ENCODE measurements around the gene AMN.
A peak's percentile ranks its signal among the peaks of the same experiment; 100 is the strongest.

Gene AMN

DNA sequence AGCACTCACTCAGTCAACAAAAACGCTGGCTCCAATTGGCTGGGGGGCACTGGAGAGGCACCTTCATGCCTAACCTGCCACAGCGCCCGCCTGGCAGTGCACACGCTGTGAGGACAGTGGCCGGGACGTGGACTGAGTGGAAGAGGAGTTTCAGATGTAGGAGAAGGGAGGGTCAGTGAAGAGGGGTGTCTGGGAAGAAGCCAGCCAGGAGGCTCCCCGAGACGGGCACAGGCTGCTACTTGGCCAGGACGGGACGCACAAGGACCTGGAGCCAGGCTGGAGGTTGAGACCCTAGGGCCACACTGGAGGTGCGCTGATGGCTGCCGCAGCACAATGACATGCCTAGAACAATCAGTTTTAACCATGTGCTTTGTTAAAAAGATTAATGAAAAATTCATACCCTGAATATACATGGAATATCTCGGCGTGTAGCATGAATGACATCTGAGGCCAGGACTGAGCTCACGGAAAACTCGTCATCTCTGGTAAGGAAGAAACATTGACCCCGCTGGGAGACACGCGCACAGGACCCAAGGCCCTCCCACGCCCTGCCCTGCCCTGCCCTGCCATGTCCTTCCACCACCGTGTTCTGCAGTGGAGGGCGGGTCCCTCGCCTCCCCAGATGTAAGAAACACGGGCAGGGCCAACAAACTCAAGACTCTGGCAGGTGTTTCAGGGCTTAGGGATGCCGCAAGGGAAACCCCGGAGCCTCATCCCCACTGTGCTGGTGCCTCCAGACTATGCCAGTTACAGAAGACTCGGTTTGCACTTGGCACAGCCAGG, 25.0 kb downstream of the AMN start:
- DNase-seq, result no peak

DNA sequence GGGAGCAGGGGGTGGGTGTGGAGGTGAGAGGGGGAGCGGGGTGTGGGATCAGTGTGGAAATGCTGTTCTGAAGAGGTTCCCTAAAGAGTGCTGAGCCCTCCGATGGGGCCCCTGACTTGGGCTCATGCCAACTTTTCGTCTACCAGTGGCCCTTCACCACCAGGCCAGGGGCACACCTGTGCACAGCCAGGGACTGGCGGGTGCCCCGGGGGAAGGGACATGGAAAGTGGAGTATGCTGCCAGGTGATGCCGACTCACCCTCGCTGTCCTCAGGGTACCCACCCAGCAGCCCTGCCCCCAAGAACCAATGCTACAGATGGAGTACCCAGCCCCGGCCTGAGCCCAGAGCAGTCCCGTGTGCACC, 26.2 kb downstream of the AMN start:
- DNase-seq, result no peak

- DNase-seq, result peak; percentile 67
These were observed 26.8 kb downstream of the AMN start for GRCh38 chr14:102949062-102949800.

GRCh38 chr14:102949801-102950451, 27.5 kb downstream of the AMN start:
- no peak for DNase-seq

DNA sequence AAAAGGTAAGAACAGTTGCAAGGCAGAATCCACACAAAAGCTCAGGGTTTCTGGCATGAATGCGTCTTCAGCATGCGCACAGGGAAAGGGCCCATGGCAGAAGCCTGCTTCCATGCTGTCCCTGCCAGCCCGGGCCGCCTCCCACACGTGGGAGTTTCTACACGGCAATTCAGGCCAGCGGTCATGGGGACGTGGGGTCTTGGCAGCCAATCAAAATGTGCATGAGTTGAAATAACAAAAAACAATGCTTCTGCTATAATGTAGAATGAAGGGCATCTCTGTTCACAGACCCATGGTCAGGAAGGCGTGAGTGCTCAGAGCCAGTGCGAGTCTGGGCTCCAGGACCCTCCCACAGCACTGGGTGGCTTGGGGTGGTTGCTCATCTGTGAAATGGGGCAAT, 28.6 kb downstream of the AMN start:
- DNase-seq, result no peak

GRCh38 chr14:102951799-102952198, 29.3 kb downstream of the AMN start:
- DNase-seq, result no peak

GRCh38 chr14:102952276-102952675, 29.8 kb downstream of the AMN start:
- no peak for DNase-seq

DNA sequence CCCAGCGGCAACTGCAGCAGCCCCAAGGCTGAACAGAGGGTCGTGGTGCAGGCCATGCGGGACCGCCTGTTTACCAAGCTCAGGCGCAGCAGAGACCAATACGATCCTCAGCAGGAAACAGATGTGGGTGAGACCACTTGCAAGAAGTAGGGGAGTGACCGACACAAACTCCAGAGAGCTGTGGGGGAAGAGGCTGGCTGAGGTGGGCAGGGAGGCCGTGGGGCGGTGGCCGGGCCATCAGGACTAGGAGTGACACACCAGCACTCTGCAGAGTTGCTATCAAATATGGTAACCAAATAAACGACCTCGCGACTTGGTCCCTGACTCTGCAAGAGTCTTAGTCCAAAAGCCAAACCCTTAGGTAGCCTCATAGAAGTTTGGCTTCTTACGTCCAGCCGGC, 30.6 kb downstream of the AMN start:
- DNase-seq, result no peak

DNA sequence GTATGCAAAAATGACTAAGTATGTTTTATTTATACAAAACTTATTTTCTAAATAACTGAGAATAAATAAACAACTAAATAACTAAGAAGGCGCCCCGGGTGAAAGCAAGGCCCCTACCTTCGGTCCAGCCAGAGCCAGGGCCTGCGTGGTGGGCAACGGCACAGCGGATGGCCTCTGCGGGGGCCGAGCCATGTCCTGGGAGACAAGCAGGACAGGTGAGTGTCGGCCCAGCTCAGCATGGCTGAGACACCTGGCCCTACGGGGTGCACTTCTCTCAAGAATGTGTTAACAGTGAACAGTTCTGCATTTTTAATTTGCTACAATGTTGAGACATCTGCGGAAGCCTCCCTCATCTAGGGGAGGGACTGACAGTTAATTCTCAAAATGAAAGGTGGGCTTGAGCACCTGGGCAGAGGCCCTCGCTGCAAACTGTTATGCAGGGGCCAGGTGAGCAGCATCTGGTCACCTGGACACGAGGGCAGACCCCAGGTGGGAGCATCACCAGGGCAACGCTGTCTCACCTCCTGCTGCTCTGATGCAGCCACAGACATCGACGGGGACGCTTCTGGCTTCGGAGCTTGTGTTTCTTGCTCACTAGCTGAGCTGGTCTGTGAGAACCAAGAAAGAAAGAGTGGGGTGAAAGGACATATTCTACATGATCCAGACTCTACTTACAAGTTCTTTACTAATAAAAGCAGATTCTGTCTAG, 31.8 kb downstream of the AMN start:
- no peak for DNase-seq

- DNase-seq, result no peak
These were observed 33.4 kb downstream of the AMN start for GRCh38 chr14:102955636-102956408.

- DNase-seq, result no peak
These were observed 34.8 kb downstream of the AMN start for GRCh38 chr14:102957222-102957621.

- DNase-seq, result no peak
These were observed 36.0 kb downstream of the AMN start for GRCh38 chr14:102958461-102958860.

DNA sequence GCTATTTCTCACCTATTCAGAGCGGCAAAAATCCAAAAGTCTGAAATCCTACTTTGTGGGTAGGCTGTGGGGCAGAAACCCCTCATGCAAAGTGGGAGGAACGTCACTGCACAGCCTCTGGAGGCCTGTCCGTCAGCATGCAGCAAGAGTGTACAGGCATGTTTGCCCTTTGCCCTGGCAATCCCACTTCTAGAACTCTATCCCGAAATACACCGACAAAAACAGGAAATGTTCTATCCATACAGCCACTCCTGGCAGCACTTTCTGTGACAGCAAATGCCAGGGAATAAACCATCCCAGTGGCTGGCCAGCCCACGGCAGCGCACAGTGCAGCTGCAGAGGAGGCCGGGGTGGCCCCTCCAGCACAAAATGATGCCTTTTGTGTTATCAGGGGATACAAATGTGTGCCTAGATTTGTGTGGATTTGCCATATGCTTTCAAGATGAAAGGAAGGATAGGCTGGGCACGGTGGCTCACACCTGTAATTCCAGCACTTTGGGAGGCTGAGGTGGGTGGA, 39.7 kb downstream of the AMN start:
- DNase-seq, result no peak

- DNase-seq, result no peak
These were observed 41.8 kb downstream of the AMN start for GRCh38 chr14:102964152-102964730.

DNA sequence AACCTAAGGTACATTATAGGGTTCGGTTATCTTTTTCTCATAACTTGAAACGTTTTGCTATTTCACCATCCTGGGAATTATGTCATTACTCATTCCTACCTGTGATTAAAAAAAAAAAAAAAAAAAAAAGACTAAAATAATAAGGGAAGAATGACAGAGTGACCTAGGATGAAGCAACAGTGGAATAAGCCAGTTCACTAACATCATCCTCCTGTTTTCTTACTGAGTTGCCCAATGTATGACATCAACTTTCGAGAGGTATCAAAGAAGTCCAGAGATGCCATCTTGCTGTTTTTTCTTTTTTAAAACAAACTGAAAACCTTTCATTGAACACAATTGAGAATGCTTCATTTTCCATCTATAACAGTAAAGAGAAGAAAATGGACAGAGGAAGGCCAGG, 42.8 kb downstream of the AMN start:
- DNase-seq, result no peak

GRCh38 chr14:102965971-102966655, 43.6 kb downstream of the AMN start:
- no peak for DNase-seq

- no peak for DNase-seq
These were observed 44.4 kb downstream of the AMN start for GRCh38 chr14:102966681-102967505.

DNA sequence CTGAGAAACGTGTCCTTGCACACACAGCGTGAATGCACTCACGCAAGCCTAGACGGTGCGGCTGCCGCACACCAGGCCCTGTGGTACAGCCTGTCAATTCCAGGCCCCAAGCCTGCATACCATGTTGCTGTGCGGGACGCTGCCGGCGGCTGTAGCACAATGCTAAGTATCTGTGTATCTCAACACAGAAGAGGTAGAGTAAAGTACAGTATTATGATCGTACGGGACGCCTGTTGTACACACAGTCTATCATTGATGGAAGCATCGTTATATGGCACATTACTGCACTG, 45.0 kb downstream of the AMN start:
- DNase-seq, result no peak

- DNase-seq, result no peak
These were observed 45.8 kb downstream of the AMN start for GRCh38 chr14:102968306-102968705.

DNA sequence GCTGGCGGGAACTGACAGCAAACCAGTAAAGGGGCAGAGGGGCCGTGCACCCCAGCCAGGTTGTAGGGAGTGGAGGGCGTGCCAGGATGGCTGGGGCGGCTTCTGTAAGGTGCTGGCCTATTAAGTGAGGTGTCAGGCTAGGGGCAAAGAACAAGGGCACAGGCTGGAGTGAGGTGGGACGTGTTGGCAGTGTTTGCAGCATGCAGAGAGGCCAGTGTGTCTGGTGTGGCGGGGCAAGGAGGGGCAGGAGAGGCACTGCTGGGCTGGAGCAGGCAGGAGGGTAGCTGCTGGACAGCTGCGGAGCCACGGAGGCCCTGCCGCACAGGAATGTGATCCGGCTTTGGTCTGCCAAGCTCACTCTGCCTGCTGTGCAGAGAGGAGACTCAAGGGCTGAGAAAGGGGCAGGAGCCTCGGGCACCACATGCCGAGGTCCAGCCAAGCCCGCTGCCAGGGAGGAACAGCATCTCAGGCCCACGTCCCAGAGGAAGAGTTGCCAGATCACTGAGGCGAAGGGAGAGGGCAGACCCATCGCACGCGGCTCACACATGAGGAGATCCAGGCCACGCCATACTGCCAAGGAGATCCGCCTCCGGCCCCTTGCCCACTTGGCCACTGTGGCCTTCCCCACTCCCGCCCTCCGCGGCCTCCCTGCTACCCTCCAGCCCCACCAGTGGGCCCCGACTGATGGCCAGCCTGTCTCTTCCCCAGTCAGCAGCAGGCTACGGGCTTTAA, 46.8 kb downstream of the AMN start:
- no peak for DNase-seq
